Kidney tubule cell (primary cell): Measurements from ENCODE around the gene TRAF1.

ENCODE experiments used
- DNase-seq: peaks from one replicate; pipeline ENCODE4 v3.0.0-alpha.2; 2018; ENCODE audit warnings: low spot score

The TRAF1 gene

DNA sequence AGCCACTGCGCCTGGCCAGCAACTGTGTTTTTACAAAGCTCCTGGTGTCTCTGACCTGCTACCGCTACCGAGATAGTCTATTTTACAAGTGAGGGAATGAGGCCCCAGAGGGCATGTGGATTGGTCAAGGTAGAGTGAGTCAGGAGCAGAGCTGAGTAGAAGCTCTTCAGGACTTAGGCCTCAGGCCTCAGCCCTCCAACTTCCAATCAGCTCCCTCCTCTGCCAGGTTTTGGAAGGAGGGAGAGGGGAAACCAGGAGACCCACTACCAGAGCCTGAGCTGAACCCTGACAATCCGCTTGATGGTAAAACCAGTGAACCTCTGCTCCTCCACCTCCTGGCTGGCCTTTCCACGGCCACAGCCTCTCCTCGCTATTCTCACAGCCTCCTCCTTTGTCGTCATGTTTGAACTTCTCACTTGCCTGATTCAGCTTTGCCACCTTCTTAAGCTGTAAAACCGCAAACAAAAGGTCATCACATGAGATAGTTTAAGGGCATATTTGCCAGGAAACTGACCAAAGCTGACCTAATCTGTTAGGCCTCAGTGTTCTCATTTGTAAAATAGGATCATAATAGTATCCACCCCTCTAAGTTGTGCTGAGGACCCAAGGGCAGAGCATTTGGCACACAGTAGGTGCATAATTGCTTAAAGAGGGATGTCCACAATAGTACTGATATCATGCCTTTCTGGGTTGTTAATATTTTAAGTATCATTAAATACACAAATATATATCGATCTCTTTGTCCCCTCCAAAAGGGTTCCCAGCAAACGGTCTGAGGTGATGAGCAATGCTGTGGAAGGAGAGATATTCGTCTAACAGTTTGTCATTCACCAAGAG lies 1.7 kb downstream of the TRAF1 start:
- peak; percentile 43 for DNase-seq

DNA sequence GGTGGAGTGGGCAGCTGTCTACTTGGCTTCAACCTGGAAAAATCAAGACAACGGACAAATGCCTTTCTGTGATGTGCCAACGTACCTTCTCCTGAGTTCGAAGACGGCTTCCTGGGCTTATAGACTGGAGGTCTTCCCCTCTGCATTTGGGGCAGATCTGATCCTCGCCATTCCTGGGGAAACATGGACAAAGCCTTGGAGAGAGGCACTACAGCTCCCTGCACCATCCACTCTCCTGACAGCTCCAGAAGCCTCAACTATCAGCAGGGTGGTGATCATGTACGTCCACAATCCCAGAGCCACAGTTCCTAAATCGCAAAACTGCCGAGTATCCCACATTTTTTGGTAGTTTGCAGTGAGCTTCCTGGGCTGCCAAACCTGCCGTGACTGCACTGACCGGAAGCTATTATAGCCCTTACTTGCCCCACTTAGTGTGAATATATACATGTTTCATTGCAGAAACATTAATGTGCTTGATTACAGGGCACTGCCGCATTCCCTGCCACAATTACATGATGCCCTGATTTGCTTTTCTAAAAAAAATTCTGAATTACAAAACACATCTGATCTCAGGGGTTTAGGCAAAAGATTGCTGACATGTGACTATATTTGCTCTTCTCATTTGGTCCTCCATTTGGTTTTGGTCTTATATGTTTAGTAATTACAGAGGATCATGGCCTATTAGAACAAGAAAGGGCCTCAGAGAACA lies 2.8 kb downstream of the TRAF1 start:
- DNase-seq: no peak

DNA sequence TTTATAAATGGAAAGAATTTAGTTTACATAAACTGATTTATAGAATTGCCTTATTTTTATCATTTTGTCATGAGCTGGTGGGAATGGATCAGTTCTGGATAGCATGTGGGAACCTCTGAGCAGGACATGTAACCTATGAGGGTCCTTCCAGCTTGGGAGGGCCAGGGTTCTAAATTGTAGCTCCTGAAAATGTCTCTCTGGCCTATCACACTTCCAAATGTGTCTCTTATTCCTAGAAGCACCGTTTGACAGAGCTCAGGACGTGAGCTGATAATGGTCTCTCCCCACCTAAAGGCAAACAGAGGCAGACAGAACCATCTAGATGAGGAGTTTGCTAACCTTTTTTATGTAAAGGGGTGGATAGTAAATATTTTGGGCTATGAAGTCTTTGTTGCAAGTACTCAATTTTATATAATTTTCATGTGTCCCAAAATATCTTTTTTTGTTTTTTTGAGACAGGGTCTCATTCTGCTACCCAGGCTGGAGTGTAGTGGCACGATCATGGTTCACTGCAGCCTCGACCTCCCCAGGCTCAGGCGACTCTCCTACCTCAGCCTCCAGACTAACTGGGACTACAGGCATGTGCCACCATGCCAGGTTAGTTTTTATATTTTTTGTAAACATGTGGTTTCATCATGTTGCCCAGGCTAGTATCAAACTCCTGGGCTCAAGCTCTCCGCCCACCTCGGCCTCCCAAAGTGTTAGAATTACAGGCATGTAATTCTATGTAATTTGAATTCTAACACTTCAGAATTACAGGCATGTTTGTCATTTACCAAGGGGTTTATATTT lies 4.0 kb downstream of the TRAF1 start:
- DNase-seq: no peak

DNA sequence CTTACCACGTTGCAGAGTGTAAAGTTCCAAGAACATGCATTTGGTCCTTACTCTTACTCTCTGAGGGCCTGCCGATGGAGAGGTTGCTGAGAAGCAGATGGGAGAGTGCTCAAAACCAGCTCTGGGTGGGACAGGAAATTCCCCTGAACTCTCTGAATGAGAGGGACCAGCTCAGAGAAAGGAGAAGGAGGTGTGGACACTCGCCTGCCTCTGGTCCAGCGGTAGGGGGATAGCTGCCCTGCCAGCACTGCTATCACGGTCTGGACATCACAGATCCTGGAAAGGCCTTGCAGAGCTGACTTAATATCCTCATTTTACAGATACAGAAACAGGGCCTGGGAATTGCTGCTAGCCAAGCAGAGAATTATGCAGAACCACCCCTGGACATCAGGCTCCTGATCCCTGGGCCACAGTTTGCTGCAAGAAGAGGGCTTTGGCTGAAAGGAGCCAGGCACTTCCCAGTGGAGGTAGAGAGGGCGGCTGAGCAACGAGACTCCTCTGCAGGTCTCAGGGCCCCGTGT lies 4.9 kb downstream of the TRAF1 start:
- DNase-seq: no peak

DNA sequence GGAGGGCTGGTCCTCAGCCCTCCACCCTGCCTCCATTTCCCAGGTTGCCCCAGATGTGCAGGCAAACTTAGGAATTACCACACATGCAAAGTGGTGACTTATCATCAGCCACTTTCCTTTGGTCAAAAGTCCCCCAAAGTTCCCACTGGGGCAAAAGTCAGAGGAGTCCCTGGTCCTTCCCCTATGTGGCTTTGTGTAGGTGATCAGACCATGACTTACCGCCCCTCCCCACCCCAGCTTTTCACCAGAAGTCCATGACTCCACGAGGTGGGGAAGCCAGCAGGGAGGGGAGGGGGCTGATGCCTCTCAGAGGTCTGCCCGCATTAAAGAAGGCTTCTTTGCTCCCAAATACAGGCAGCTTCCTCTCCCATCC lies 5.8 kb downstream of the TRAF1 start:
- DNase-seq: no peak

DNA sequence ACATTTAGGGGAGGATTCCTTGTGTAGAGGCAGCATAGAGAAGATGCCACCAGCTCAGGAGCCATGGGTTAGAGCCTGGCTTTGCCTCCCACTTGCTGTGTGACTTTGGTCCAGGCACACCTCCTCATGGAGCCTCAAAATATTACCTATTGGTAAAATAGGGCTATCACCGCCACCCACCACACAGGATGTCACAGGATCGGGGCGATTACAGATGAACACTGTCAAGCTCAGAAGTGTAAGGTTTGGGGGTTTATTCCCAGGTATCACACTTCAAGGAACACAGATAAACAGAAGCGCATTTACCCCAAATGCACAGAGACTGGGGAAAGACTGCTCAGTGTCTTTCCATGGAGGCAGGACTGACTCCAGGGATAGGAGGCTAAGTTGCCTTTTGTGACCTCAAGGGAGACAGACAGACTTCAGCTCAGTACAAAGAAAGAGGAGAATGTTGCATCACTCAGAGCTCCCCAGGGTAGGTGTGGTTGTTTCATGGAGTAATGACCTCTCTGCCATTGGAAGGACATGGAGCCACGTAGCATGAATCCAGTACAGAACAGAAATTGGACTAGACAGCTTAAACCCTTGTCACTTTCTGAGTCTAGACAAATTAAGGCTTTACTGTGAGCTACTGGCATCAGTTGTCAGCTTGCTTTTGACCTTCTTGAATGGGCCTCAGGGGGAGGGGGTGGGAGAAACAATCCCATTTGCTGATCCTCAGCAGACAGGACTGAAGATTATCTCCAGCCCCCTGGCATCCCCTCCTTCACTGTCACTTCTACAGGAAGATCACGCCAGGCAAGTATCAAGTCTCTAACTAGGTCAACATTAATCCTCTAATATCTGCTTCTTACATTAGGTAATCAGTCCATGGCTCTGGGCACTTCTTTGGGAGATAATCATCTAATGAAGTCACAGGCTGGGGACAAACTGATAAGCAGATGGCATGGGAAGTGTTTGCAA lies 6.5 kb downstream of the TRAF1 start:
- no peak for DNase-seq

DNA sequence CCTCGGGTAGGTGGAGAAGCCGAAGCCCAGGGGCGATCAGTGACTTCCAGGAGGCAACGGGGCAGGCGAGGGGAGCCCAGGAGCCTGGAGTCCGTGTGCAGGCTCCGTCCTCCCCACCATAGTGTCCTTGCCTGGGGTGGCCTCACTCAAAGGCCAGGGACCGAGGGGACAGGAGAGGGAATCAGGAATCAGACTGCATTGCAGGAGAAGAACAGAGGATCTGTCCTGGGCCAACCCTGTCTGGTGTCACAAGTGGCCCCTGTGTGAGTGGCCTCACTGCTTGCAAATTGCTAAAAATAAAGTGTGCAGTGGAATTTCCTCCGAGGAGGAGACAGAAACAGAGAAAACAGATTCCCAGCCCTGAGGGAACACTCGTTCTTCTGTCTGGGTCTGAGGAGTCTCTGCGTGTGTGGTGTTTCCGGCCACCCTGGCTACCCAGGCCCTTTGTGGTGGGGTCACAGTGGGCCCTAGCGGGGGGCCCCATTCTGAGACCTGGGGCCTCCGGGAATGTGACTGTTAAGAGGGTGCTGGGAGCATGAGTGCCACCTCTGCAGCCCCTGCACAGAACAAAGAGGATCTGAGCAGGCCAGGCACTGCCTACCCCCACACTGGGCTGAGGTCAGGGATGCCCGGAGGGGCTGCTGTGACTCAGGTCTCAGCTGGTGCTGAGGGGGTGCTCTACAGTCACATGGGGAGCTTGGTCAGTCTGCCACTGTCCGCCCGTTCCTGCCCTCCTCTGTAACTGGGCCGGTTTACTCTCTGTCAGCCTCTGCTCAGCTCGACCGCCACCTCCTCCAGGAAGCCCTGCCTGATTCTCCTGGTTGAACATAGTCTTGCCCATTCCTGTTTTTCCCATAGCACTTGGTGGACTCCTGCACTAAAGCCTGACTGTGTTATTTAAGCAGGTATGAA lies 7.4 kb downstream of the TRAF1 start:
- no peak for DNase-seq

DNA sequence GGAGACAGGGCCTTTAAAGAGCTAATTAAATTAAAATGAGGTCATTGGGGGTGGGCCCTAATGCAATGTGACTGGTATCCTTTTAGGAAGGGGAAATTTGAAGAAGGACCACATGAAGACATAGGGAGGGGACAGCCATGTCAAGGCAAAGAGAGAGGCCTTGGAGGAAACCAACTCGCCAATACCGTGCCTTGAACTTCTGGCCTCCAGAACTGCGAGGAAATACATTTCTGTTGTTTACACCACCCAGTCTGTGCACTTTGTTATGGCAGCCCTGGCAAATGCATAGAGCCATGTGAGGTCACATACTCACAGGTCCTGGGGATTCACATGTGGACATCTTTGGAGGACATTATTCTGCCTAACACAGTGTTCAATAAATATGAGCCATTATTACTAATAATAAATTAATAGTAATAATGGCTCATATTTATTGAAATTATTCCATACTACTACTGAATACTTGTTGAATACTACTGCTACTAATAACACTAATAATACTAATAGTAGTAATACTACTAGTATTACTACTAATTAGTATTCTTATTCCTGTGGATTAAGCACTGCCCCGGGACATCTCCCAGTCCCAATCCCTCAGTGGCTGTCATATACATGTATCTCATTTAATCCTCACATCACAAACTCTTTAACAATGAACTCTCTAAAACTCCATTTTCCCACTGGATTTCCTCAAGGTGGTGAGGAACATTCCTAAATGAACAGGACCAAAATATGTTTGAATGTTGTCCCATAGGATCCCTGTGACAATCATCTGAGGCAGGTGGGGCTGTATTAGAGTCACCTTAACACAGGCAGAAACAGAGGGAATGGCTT lies 8.4 kb downstream of the TRAF1 start:
- DNase-seq: no peak

DNA sequence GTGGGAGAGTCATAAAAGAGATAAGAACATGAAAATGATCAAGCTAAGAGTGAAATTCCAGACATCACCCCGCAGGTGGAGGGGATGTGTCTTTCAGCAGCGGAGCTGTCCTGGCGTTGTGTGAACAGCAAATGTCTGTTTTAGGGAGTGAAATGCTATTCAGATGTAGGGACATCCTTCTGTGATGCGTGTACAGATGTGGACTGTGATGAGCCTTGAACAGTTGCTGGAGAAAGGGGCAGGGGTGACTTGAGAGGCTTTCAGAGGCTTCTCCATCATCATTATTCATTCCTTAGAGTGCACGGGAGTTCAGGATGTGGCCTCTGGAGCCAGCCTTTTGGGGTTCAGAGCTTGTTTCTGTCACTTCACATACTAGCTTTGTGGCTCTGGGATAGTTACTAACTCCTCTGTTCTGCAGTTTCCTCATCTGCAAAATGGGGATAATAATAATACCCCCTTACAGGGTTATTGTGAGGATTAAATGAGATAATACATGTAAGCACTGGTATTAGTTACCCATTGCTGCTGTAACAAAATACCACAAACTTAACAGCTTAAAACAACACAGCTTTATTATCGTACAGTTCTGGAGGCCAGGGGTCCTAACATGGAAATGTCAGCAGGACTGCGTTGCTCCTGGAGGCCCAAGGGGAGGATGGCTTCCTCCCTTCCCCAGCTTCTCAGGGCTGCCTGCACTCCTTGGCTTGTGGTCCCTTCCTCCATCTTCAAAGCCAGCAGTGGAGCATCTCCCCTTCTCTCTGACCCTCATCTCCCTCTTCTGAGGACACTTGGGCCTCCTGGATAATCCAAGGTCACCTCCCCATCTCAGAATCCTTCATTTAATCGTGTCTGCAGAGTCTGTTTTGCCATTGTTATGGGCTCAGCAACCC lies 9.4 kb downstream of the TRAF1 start:
- no peak for DNase-seq

DNA sequence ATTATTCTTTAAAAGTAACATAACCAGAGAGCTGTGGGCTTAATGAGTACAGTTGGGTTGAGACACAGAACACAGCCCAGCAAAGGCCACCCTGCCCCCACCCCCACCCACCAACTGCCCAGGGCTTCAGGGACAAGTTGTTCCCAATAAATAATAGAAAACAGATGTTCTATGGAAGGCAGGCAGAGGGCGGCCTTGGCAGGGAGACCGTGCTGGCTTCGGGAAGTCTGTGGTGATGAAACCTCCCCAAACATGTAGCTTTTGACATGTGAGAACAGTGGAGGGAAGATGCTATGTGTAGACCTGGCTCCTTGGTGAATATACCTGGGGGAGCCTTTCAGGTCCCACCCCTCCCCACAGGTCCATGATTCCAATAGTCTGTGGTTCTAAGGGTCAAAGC lies 10.0 kb downstream of the TRAF1 start:
- DNase-seq: no peak

DNA sequence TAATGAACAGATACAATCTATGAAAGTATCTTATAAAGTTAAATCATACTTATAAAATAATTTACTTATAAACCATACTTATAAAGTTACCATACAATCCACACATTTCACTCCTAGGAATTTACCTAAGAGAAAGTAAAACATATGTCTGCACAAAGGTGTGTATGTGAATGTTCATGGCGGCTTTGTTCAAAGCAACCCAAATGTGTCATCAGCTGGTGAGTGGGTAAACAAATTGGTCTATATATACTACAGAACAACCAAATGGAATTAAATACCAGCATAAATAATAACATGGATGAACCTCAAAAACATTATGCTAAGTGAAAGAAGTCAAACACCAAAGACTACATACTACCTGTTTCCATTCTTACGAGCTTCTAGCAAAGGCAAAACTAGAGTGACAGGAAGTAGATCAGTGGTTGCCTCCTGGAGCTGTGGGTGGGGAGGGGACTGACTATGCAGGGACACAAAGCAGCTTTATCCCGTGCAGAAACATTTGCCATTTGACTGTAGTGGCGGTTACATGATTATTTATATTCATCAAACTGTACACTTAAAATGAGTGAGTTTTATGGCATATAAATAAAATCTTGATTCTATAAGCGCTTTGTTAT lies 10.6 kb downstream of the TRAF1 start:
- DNase-seq: no peak

DNA sequence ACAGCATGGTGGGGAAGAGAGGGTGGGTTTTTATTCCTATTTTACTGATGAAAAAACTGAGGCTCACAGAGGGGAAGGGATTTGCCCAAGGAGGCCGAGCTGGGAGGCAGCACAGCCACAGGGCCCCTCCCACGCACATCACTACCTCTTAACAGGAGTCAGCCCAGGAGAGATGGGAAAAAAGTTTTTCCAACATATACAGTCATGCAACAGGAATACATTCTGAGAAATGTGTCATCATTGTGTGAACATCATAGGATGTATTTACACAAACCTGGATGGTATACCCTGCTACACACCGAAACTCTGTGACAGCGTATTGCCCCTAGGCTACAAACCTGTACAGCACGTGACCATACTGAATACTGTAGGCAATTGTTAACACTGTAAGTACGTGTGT lies 11.6 kb downstream of the TRAF1 start:
- peak; percentile 46 for DNase-seq

DNA sequence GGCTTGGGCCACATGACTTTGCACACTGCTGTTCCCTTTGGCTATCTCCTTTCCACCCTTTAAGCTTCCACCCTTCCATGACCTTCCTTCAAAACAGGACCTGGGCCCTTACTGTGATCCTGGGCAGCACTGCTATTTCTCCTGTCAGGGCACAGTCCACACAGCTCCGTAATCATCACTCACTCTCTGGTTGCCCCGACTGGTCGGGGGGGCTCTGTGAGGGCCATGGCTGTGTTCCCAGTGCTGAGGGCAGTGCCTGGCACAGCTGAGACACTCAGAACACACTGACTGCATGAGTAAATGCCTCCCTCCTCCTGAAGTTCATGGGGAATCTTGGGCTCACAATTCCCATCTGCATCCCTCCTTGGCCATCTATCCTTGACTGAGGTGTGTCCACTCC lies 12.2 kb downstream of the TRAF1 start:
- DNase-seq: no peak

DNA sequence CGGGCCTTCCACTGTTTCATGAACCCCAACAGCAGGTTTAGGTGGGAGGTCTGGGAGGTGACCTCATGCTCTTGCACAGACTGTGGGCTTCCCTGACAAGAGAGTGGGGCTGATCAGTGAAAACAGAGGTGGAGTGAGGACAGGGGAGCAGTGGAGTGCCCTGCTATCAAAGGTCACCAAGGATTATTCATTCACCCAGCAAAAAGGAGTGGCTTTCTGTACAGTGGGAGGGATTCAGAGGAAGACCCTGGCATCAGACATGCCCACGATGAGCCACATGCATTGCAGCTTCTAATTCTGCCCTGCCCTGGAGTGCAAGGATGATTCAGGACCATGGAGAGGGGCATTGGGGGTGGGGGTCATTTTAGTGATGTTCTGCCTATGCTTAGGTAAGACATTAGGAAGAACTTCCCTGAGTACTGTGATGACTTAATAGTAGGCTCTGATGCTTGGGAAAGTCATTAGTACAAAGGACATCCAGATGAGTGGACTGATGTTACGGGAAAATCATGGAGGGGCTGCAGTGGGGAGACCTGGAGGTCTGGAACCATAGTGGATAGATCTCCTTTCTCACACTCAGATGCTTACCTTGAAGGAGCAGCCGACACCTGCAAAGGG lies 12.8 kb downstream of the TRAF1 start:
- no peak for DNase-seq

DNA sequence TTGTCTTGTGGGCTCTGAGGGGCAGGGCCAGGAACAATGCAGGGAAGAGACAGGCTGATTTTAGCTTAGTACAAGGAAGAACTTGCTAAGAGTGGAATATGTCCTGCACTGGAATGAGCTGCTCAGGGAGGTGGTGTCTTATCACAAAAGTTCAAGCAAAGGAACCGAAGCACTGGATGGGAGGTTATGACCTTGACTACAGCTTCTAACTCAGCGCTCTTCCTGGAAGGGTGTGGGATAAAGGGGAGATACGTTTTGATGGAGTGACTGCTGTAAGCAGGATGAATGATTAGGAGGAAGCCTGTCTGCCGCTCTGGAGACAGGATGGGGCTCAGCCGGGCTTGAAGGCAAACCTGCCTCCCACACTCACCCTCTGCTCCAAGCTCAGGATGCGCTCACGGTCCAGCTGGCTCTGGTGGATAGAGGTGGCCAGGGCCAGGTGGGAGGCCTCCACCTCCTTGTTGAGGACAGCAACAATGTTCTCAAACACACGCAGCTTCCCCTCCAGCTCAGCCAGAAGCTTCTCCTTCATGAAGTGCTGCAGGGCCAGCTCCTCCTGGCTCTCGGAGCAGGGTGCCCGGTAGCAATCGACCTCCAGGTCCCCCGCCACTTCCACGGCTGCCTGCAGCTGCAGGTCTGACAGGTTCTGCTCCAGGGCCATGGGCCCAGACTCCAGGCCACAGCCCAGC lies 13.5 kb downstream of the TRAF1 start:
- DNase-seq: no peak

DNA sequence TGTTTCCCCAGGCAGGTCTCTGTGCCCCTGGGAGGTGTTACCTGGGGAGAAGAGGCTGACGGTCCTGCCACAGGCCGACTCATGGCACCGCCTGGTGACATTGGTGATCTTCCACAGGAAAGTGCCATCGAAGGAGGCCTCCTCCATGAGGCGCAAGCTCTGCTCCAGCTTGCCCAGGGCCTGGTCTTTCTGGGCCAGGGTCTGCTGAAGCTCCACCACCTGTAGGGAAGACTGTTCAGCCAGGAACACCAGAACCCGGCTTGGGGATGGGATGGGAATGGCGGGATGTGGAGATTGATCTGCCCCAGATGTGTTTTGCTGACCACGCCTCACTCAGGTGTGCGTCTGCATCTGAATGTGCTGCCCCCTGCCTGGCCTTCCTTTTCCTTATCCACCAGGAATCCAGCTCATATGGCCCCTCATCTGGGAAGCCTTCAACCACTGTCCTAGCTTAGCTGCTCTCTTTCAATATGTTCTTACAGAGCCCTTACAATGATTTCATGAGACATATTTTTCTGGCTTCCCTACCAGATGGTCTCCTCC lies 15.2 kb downstream of the TRAF1 start:
- no peak for DNase-seq

DNA sequence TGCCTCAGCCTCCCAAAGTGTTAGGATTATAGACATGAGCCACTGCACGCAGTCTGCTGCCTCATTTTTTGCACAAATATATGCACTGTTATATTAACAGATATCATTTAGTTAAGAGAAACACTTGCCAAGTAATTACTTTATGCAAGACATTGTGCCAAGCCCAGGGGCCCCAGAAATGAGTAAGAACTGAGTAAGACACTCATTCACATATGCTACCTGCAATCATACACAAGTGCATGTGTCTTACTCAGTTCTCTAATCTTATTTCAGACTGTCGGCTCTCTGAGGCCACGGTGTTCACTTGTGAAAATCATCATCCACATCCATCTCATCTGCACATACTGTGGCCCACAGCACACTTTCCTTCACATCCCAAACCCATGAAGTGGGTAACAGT lies 16.0 kb downstream of the TRAF1 start:
- DNase-seq: peak; percentile 36
